Panc1 (cell line): ENCODE results near the gene KRTDAP.

Experiments
- POLR2AphosphoS5 ChIP-seq: IDR thresholded peaks from 2 replicates; pipeline ENCODE4 v1.6.1; 2012; ENCODE audit warnings: mild to moderate bottlenecking, low read depth, low read length, moderate library complexity
- REST ChIP-seq, 2 experiments: IDR thresholded peaks; 2 replicates each; pipeline ENCODE4 v1.6.1; 2011 to 2012; ENCODE audit warnings: low read depth in 2 of 2, control low read depth in 1 of 2, low read length in 1 of 2, mild to moderate bottlenecking in 1 of 2, moderate library complexity in 1 of 2; ENCODE audit not compliant: insufficient read depth in 1 of 2
- SIN3A ChIP-seq: IDR thresholded peaks from 2 replicates; pipeline ENCODE4 v1.6.1; 2012; ENCODE audit warnings: low read depth, mild to moderate bottlenecking, low read length, moderate library complexity, borderline replicate concordance; ENCODE audit not compliant: insufficient read depth
- TF ChIP-seq, protein P1 (sequence below): fragments of 450-650 bp; IDR thresholded peaks from 2 replicates; pipeline ENCODE4 v1.5.1; 2017; ENCODE audit warnings: mild to moderate bottlenecking

DNA sequence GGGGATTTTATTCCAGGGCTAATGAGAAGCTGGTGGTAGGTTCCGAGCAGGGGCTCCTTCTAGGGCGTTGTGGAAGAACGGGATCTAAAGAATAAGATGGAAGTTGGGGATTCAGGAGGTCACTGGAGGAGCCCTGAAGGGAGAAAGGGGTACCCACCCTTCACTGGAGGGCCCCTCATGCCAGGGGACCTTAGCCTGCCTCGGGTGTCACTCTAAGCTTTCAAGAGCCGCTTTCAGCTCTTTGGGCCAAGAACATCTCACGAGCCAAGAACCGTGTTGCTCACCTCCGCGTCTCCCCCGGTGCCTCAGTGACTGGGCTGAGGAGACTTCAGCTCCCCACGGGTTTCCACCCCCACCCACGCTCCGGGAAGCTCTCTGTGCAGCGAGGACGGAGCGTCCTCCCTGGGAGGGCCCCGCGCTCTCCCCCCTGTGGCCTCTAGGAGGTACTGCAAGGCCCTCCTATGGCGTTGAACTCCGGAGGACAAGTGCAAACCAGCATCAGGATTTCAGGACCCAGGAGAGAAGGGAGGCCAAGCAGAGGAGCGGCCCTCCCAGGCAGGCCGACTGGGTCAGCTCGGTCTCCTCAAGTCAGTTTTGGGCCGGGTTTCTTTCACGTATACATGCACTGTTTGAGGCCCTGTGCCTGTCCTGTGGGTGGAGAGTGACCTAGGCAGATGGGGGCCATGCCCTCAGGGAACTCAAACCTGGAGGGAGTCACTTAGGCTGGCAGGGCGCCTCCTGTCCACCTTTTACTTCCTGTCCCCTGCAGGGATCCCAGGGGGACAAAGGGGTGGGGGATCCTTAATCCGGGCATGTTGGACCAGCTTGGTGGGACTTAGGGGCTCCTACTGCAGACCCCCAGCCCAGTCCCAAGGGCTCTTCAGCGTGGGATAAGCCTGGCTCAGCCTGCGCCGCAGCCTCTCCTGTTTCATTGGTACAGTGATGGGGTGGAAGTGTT is 5.1 kb upstream of the KRTDAP start:
- TF ChIP-seq, protein P1, sequence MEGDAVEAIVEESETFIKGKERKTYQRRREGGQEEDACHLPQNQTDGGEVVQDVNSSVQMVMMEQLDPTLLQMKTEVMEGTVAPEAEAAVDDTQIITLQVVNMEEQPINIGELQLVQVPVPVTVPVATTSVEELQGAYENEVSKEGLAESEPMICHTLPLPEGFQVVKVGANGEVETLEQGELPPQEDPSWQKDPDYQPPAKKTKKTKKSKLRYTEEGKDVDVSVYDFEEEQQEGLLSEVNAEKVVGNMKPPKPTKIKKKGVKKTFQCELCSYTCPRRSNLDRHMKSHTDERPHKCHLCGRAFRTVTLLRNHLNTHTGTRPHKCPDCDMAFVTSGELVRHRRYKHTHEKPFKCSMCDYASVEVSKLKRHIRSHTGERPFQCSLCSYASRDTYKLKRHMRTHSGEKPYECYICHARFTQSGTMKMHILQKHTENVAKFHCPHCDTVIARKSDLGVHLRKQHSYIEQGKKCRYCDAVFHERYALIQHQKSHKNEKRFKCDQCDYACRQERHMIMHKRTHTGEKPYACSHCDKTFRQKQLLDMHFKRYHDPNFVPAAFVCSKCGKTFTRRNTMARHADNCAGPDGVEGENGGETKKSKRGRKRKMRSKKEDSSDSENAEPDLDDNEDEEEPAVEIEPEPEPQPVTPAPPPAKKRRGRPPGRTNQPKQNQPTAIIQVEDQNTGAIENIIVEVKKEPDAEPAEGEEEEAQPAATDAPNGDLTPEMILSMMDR: peak; percentile 98
- TF ChIP-seq REST (IDR thresholded peaks at IDR 0.05; ENCODE audit: insufficient read depth in 1 of 2, low read depth in 2 of 2, low read length in 1 of 2) (peak in 1 of 2 experiments; percentile 14; a peak in 1 of 4 replicates), POLR2AphosphoS5 (no peak), SIN3A (no peak)
